Liver (tissue), 9 donors: ENCODE measurements around the gene CHRDL1. TPM values are rescaled to one million over a fixed set of nuclear protein-coding genes. Genes with fewer than 3 reads are reported as not detected.

Experiments
- DNase-seq: peaks from one replicate; pipeline ENCODE4 v3.0.0-alpha.2; 2017; ENCODE audit warnings: low spot score
- H3K27ac ChIP-seq, 2 donors: one replicate each; pipeline ENCODE4 v1.7.0; 2013; ENCODE audit warnings: inconsistent platforms in 2 of 2, low read length in 2 of 2, control low read depth in 1 of 2, low read depth in 1 of 2, mild to moderate bottlenecking in 1 of 2
- H3K27me3 ChIP-seq, 4 donors: one replicate each; pipeline versions ENCODE4 v1.6.1 to v1.7.0; 2013; ENCODE audit warnings: low read length in 3 of 4, inconsistent platforms in 1 of 4, mild to moderate bottlenecking in 1 of 4, moderate library complexity in 1 of 4; ENCODE audit not compliant: control insufficient read depth in 4 of 4, insufficient read depth in 4 of 4
- H3K36me3 ChIP-seq, 4 donors: one replicate each; pipeline versions ENCODE4 v1.6.1 to v1.7.0; 2013; ENCODE audit warnings: low read length in 3 of 4, mild to moderate bottlenecking in 3 of 4, low read depth in 1 of 4, moderate library complexity in 1 of 4; ENCODE audit not compliant: control insufficient read depth in 4 of 4, insufficient read depth in 3 of 4
- H3K4me1 ChIP-seq, 4 donors: one replicate each; pipeline versions ENCODE4 v1.6.1 to v1.7.0; 2013; ENCODE audit warnings: low read length in 3 of 4, mild to moderate bottlenecking in 3 of 4, moderate library complexity in 1 of 4; ENCODE audit not compliant: control insufficient read depth in 4 of 4, insufficient read depth in 4 of 4
- H3K4me3 ChIP-seq, 3 donors: one replicate each; pipeline versions ENCODE4 v1.6.1 to v1.7.0; 2013; ENCODE audit warnings: low read length in 3 of 3, control low read depth in 1 of 3, low read depth in 1 of 3, mild to moderate bottlenecking in 1 of 3
- H3K9ac ChIP-seq, 2 donors: one replicate each; pipeline ENCODE4 v1.7.0; 2013; ENCODE audit warnings: low read length in 2 of 2, mild to moderate bottlenecking in 2 of 2, moderate library complexity in 2 of 2, control low read depth in 1 of 2, low read depth in 1 of 2
- H3K9me3 ChIP-seq, 4 donors: one replicate each; pipeline versions ENCODE4 v1.6.1 to v1.7.0; 2013; ENCODE audit warnings: low read length in 3 of 4; ENCODE audit not compliant: control insufficient read depth in 4 of 4
- EGR1 ChIP-seq, 2 donors: IDR thresholded peaks; 2 replicates each; pipeline ENCODE4 v1.6.1; 2016 to 2018; ENCODE audit warnings: antibody characterized with exemption in 2 of 2, low read depth in 2 of 2
- FOXA1 ChIP-seq: IDR thresholded peaks from 2 replicates; pipeline ENCODE4 v1.6.1; 2016; ENCODE audit warnings: antibody characterized with exemption
- FOXA2 ChIP-seq: IDR thresholded peaks from 2 replicates; pipeline ENCODE4 v1.6.1; 2016; ENCODE audit warnings: antibody characterized with exemption
- GABPA ChIP-seq, 2 donors: IDR thresholded peaks in 1 of 2; conservative IDR thresholded peaks in 1 of 2; 2 replicates each; pipeline ENCODE4 v1.6.1; 2016; ENCODE audit warnings: antibody characterized with exemption in 2 of 2, mild to moderate bottlenecking in 1 of 2, moderate library complexity in 1 of 2
- HNF4A ChIP-seq, 2 donors: conservative IDR thresholded peaks; 2 replicates each; pipeline ENCODE4 v1.6.1; 2016; ENCODE audit warnings: antibody characterized with exemption in 2 of 2, mild to moderate bottlenecking in 2 of 2
- HNF4G ChIP-seq: IDR thresholded peaks from 2 replicates; pipeline ENCODE4 v1.6.1; 2016; ENCODE audit warnings: antibody characterized with exemption
- JUND ChIP-seq, 2 donors: IDR thresholded peaks; 2 replicates each; pipeline ENCODE4 v1.6.1; 2016; ENCODE audit warnings: antibody characterized with exemption in 2 of 2
- NR2F2 ChIP-seq: IDR thresholded peaks from 2 replicates; pipeline ENCODE4 v1.6.1; 2016; ENCODE audit warnings: antibody characterized with exemption
- RAD21 ChIP-seq, 2 donors: IDR thresholded peaks; 2 replicates each; pipeline ENCODE4 v1.6.1; 2016; ENCODE audit warnings: antibody characterized with exemption in 2 of 2, mild to moderate bottlenecking in 2 of 2
- RXRA ChIP-seq, 2 donors: IDR thresholded peaks; 2 replicates each; pipeline ENCODE4 v1.6.1; 2017 to 2018; ENCODE audit warnings: antibody characterized with exemption in 2 of 2, mild to moderate bottlenecking in 1 of 2
- SP1 ChIP-seq: IDR thresholded peaks from 2 replicates; pipeline ENCODE4 v1.6.1; 2018; ENCODE audit warnings: antibody characterized with exemption, mild to moderate bottlenecking
- TAF1 ChIP-seq: conservative IDR thresholded peaks from 2 replicates; pipeline ENCODE4 v1.6.1; 2016; ENCODE audit warnings: antibody characterized with exemption, mild to moderate bottlenecking
- YY1 ChIP-seq: IDR thresholded peaks from 2 replicates; pipeline ENCODE4 v1.6.1; 2016; ENCODE audit warnings: antibody characterized with exemption, mild to moderate bottlenecking
- WGBS: extraction: QIAGEN DNeasy Blood & Tissue Kit; methylation state at CpG from one replicate; pipeline ENCODE4 v1.1.7; 2013; 5-methylcytosine and 5-hydroxymethylcytosine counted together
- polyA plus RNA-seq, 2 donors: library from polyadenylated mRNA; stranded (reverse) in 1 of 2; unstranded in 1 of 2; fragments of 200-250 nt in 1 of 2; fragments of >200 nt in 1 of 2; fragmentation: Nextera tagmentation in 1 of 2; extraction: Ambion mirVana in 1 of 2; gene quantifications; one replicate each; pipeline versions ENCODE4 v1.2.1 to v1.2.3, GENCODE V29; 2013 to 2015
- total RNA-seq, 2 donors: library from RNA; depleted of rRNA; stranded (reverse); fragments of >200 nt; gene quantifications; one replicate each; pipeline ENCODE4 v1.2.3, GENCODE V29; 2014
- TF ChIP-seq, protein P1 (sequence below): IDR thresholded peaks from 2 replicates; pipeline ENCODE4 v1.6.1; 2016; ENCODE audit warnings: antibody characterized with exemption, mild to moderate bottlenecking
- donor health status: healthy.
- donor health status: healthy.
- donor health status: healthy.
- donor health status: healthy.
- donor health status: healthy.

CHRDL1 gene, protein sequence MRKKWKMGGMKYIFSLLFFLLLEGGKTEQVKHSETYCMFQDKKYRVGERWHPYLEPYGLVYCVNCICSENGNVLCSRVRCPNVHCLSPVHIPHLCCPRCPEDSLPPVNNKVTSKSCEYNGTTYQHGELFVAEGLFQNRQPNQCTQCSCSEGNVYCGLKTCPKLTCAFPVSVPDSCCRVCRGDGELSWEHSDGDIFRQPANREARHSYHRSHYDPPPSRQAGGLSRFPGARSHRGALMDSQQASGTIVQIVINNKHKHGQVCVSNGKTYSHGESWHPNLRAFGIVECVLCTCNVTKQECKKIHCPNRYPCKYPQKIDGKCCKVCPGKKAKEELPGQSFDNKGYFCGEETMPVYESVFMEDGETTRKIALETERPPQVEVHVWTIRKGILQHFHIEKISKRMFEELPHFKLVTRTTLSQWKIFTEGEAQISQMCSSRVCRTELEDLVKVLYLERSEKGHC
- total RNA-seq (1 to 10 TPM in 1 of 2 donors, under 1 TPM in 1; 0.19 to 2.1 TPM), polyA plus RNA-seq (1 to 10 TPM in 1 of 2 donors, under 1 TPM in 1; 0.17 to 1.2 TPM)

DNA sequence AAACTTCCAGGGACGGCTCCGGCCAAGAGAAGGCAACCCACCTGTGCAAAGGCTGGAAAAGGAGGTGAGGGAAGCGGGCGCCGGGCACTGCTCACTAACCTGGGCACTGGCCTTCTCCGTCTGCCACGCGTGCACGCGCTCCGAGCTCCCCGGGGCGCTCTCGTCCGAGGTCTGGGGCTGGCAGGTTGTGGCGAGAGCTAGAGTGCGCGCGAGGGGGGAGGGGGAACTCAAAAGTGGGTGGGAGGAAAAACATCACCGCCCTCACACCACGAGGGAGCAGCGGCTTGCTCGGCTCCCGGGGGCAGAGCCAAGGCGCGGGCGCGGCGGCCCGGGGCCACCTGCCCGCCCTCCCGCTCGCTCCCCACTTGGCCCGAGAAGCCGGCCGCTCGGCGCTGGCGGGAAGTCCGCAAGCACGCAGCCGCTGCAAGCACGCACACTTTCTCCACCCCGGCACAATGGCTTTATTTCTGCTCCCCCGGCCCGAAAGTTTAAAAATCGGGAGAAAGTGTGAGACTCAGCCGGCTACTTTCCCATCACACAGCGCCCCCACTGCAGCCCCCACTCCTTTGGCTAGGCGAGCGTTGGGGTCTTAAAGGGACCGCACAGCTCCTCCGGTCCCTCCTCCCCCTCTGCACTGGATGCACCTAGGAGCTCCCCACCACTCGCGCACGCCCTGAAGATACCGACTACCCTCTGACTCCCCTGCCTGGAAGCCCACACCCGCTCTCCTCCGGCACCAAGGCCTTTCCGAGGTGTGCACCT, at the start of gene CHRDL1:
TSS of gene CHRDL1 (minus strand) at position 173 of the 762 bp plus-strand sequence. CDS start 3,636 bp downstream, outside the sequence.
- DNase-seq = peak; percentile 35
- peaks cover 0 to 3% (median 0%) of the 10 kb centered on the region in 4 donors for H3K27me3 ChIP-seq
- no peaks in the 10 kb centered on the region for H3K36me3 ChIP-seq
- WGBS = 7% methylated on average over 60 of the region's 60 CpGs
- no peaks in the 10 kb centered on the region for H3K9me3 ChIP-seq
- TF ChIP-seq RAD21 (IDR thresholded peaks at IDR 0.05) = no peak
- TF ChIP-seq FOXA1 = no peak
- no peak for TF ChIP-seq HNF4G
- TF ChIP-seq SP1 = no peak
- no peak for TF ChIP-seq GABPA (IDR thresholded peaks at IDR 0.05 in 1 of 2, conservative IDR thresholded peaks at IDR 0.05 in 1 of 2)
- no peak for TF ChIP-seq HNF4A (conservative IDR thresholded peaks at IDR 0.05)
- TF ChIP-seq, protein P1, sequence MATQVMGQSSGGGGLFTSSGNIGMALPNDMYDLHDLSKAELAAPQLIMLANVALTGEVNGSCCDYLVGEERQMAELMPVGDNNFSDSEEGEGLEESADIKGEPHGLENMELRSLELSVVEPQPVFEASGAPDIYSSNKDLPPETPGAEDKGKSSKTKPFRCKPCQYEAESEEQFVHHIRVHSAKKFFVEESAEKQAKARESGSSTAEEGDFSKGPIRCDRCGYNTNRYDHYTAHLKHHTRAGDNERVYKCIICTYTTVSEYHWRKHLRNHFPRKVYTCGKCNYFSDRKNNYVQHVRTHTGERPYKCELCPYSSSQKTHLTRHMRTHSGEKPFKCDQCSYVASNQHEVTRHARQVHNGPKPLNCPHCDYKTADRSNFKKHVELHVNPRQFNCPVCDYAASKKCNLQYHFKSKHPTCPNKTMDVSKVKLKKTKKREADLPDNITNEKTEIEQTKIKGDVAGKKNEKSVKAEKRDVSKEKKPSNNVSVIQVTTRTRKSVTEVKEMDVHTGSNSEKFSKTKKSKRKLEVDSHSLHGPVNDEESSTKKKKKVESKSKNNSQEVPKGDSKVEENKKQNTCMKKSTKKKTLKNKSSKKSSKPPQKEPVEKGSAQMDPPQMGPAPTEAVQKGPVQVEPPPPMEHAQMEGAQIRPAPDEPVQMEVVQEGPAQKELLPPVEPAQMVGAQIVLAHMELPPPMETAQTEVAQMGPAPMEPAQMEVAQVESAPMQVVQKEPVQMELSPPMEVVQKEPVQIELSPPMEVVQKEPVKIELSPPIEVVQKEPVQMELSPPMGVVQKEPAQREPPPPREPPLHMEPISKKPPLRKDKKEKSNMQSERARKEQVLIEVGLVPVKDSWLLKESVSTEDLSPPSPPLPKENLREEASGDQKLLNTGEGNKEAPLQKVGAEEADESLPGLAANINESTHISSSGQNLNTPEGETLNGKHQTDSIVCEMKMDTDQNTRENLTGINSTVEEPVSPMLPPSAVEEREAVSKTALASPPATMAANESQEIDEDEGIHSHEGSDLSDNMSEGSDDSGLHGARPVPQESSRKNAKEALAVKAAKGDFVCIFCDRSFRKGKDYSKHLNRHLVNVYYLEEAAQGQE = no peak
- peaks cover 0 to 4% (median 0%) of the 10 kb centered on the region in 4 donors for H3K4me1 ChIP-seq
- no peak within 1 kb of the TSS for H3K9ac ChIP-seq
- no peak within 1 kb of the TSS for H3K27ac ChIP-seq
- peak within 1 kb of the TSS in 1 of 3 donors; percentile 43 for H3K4me3 ChIP-seq

GRCh38 chrX:110836982-110837381, 41.4 kb upstream of the CHRDL1 start:
- 69% methylated on average over 1 of the region's 1 CpG for WGBS

More at GRCh38 chrX:110836982-110837381, 41.4 kb upstream of the CHRDL1 start:
- H3K4me1 ChIP-seq = no peaks in the 10 kb centered on the region
- no peak overlapping the region for H3K4me3 ChIP-seq
- H3K36me3 ChIP-seq = no peaks in the 10 kb centered on the region
- no peak for DNase-seq
- no peak for TF ChIP-seq GABPA (IDR thresholded peaks at IDR 0.05 in 1 of 2, conservative IDR thresholded peaks at IDR 0.05 in 1 of 2)
- TF ChIP-seq EGR1 (IDR thresholded peaks at IDR 0.05; ENCODE audit: low read depth in 2 of 2) = no peak
- no peak for TF ChIP-seq YY1
- no peak for TF ChIP-seq FOXA1
- TF ChIP-seq RXRA (IDR thresholded peaks at IDR 0.05) = no peak
- no peak for TF ChIP-seq JUND (IDR thresholded peaks at IDR 0.05)
- TF ChIP-seq RAD21 (IDR thresholded peaks at IDR 0.05) = no peak
- TF ChIP-seq FOXA2 = no peak
- no peak for TF ChIP-seq TAF1
- no peak for TF ChIP-seq NR2F2
- no peak for TF ChIP-seq SP1
- TF ChIP-seq HNF4A (conservative IDR thresholded peaks at IDR 0.05) = no peak
- TF ChIP-seq, protein P1 = no peak
- no peak overlapping the region for H3K27ac ChIP-seq
- H3K27me3 ChIP-seq = no peaks in the 10 kb centered on the region
- no peaks in the 10 kb centered on the region for H3K9me3 ChIP-seq
- H3K9ac ChIP-seq = no peak overlapping the region
